Transverse colon (tissue), 4 donors: ENCODE measurements around the gene MRNIP. TPM values are rescaled to one million over a fixed set of nuclear protein-coding genes. Genes with fewer than 3 reads are reported as not detected.

Experiments used
- DNase-seq: peaks from one replicate; pipeline ENCODE4 v3.0.0-alpha.2; 2019
- H3K27ac ChIP-seq, 4 donors: fragments of 200-600 bp; sonication (generic); 2 replicates each; pipeline ENCODE4 v1.5.1; 2016 to 2018; ENCODE audit warnings: inconsistent platforms in 4 of 4
- H3K27me3 ChIP-seq: fragments of 200-600 bp; sonication (generic); 2 replicates; pipeline ENCODE4 v1.5.1; 2017; ENCODE audit warnings: inconsistent platforms
- H3K36me3 ChIP-seq, 4 donors: fragments of 200-600 bp; sonication (generic); 2 replicates each; pipeline ENCODE4 v1.5.1; 2017 to 2019; ENCODE audit warnings: inconsistent platforms in 4 of 4
- H3K4me1 ChIP-seq, 4 donors: fragments of 200-600 bp; sonication (generic); 2 replicates each; pipeline ENCODE4 v1.5.1; 2017 to 2020; ENCODE audit warnings: inconsistent platforms in 4 of 4
- H3K4me3 ChIP-seq, 4 donors: fragments of 200-600 bp; sonication (generic); 1 replicate in 1 of 4; 2 replicates in 3 of 4; pipeline versions ENCODE4 v1.5.1 to v1.6.1; 2017 to 2019; ENCODE audit warnings: inconsistent platforms in 4 of 4
- H3K9me3 ChIP-seq, 2 donors: fragments of 200-600 bp; sonication (generic); 2 replicates each; pipeline ENCODE4 v1.5.1; 2017 to 2019; ENCODE audit warnings: inconsistent platforms in 2 of 2
- EP300 ChIP-seq: sonication (generic); formaldehyde crosslinking; IDR thresholded peaks from one replicate; pipeline ENCODE4 v1.6.1; 2017; ENCODE audit warnings: antibody characterized with exemption, low read depth
- POLR2A ChIP-seq: fragments of 450-650 bp; IDR thresholded peaks from one replicate; pipeline ENCODE4 v1.6.1; 2016; ENCODE audit warnings: antibody characterized with exemption, mild to moderate bottlenecking, moderate library complexity
- POLR2AphosphoS5 ChIP-seq, 3 donors: sonication (generic); formaldehyde crosslinking; IDR thresholded peaks; one replicate each; pipeline ENCODE4 v1.6.1; 2016; ENCODE audit warnings: antibody characterized with exemption in 3 of 3
- WGBS, 2 donors: methylation state at CpG; one replicate each; pipeline ENCODE4 v1.1.5; 2018; ENCODE audit warnings: low coverage in 1 of 2; 5-methylcytosine and 5-hydroxymethylcytosine counted together
- in situ Hi-C, 4 donors: fragments of 200-750 bp; cut with MboI; loops; one replicate each; pipeline versions ENCODE4 v1.15.0 to v1.15.1; 2017; ENCODE audit warnings: low sequenced_read_pairs in 3 of 4, low pct_ligation_motif_present in 1 of 4, low pct_unique_long_range_greater_than_20kb in 1 of 4
- intact Hi-C: fragments of 100-400 bp; cut with DNase I; formaldehyde crosslinking; loops from one replicate; pipeline ENCODE4 v1.15.1; 2023; ENCODE audit warnings: low total_unique reads
- total RNA-seq, 4 donors: library from RNA; depleted of rRNA; stranded (reverse); fragments of >200 nt; gene quantifications; one replicate each; pipeline ENCODE4 v1.1.0, GENCODE V29; 2016
- TF ChIP-seq, protein P1 (sequence below), 5 experiments: fragments of 200-600 bp in 3 of 5; fragments of 450-650 bp in 2 of 5; sonication (generic) in 3 of 5; IDR thresholded peaks; 1 replicate in 2 of 5; 2 replicates in 3 of 5; pipeline ENCODE4 v1.5.1; 2016 to 2017; ENCODE audit warnings: antibody characterized with exemption in 5 of 5, inconsistent platforms in 3 of 5, mild to moderate bottlenecking in 2 of 5, moderate library complexity in 1 of 5

The MRNIP gene
- total RNA-seq, 4 donors from 2014 or later: 24.7 to 124 (median 42.9) TPM

GRCh38 chr5:179833056-179833708, 25.4 kb downstream of the MRNIP start:
- in situ Hi-C loops (no loop called here), intact Hi-C loops (no loop called here)
- no peaks in the 10 kb centered on the region for H3K27me3 ChIP-seq
- H3K27ac ChIP-seq: no peak overlapping the region
- no peak for DNase-seq
- peaks cover 0 to 85% (median 43%) of the 10 kb centered on the region in 4 donors for H3K36me3 ChIP-seq
- H3K4me3 ChIP-seq: no peak overlapping the region
- peaks cover 0 to 8% (median 3%) of the 10 kb centered on the region in 4 donors for H3K4me1 ChIP-seq
- 92% methylated on average over 23 of the region's 23 CpGs; no CpG with 5 or more reads in 1 of the 2 donors for WGBS, 2 donors
- no peak for TF ChIP-seq POLR2A
- TF ChIP-seq, protein P1, sequence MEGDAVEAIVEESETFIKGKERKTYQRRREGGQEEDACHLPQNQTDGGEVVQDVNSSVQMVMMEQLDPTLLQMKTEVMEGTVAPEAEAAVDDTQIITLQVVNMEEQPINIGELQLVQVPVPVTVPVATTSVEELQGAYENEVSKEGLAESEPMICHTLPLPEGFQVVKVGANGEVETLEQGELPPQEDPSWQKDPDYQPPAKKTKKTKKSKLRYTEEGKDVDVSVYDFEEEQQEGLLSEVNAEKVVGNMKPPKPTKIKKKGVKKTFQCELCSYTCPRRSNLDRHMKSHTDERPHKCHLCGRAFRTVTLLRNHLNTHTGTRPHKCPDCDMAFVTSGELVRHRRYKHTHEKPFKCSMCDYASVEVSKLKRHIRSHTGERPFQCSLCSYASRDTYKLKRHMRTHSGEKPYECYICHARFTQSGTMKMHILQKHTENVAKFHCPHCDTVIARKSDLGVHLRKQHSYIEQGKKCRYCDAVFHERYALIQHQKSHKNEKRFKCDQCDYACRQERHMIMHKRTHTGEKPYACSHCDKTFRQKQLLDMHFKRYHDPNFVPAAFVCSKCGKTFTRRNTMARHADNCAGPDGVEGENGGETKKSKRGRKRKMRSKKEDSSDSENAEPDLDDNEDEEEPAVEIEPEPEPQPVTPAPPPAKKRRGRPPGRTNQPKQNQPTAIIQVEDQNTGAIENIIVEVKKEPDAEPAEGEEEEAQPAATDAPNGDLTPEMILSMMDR (IDR thresholded peaks at IDR 0.05): no peak
- no peak for TF ChIP-seq EP300
- TF ChIP-seq POLR2AphosphoS5 (IDR thresholded peaks at IDR 0.05): no peak
- no peaks in the 10 kb centered on the region for H3K9me3 ChIP-seq

- DNase-seq: no peak
- H3K36me3 ChIP-seq: peaks cover 0 to 78% (median 38%) of the 10 kb centered on the region in 4 donors
- H3K27ac ChIP-seq: no peak overlapping the region
- 94 to 100% methylated on average over 1 to 20 of the region's 20 CpGs for WGBS, 2 donors
- H3K4me3 ChIP-seq: no peak overlapping the region
- in situ Hi-C loops: no loop called here
- no peaks in the 10 kb centered on the region for H3K27me3 ChIP-seq
- intact Hi-C loops: no loop called here
- TF ChIP-seq, protein P1 (IDR thresholded peaks at IDR 0.05): no peak
- TF ChIP-seq POLR2AphosphoS5 (IDR thresholded peaks at IDR 0.05) (no peak), POLR2A (no peak), EP300 (no peak)
- H3K9me3 ChIP-seq: no peaks in the 10 kb centered on the region
- H3K4me1 ChIP-seq: peaks cover 2 to 18% (median 12%) of the 10 kb centered on the region in 4 donors
Measured at GRCh38 chr5:179832039-179832745, 26.4 kb downstream of the MRNIP start.

- intact Hi-C loops (no loop called here), in situ Hi-C loops (no loop called here)
- peaks cover 0 to 69% (median 35%) of the 10 kb centered on the region in 4 donors for H3K36me3 ChIP-seq
- no peak overlapping the region for H3K27ac ChIP-seq
- H3K4me1 ChIP-seq: peaks cover 10 to 23% (median 21%) of the 10 kb centered on the region in 4 donors
- no peak for DNase-seq
- no peaks in the 10 kb centered on the region for H3K27me3 ChIP-seq
- TF ChIP-seq, protein P1 (IDR thresholded peaks at IDR 0.05): no peak
- no peak for TF ChIP-seq POLR2A
- no peak for TF ChIP-seq EP300
- no peak for TF ChIP-seq POLR2AphosphoS5 (IDR thresholded peaks at IDR 0.05)
- WGBS, 2 donors: 92 to 95% methylated on average over 5 to 7 of the region's 7 CpGs
- no peaks in the 10 kb centered on the region for H3K9me3 ChIP-seq
- H3K4me3 ChIP-seq: no peak overlapping the region
Measured at GRCh38 chr5:179830818-179831468, 27.7 kb downstream of the MRNIP start.

GRCh38 chr5:179829732-179830435, 28.7 kb downstream of the MRNIP start:
- TF ChIP-seq, protein P1 (IDR thresholded peaks at IDR 0.05): no peak
- TF ChIP-seq POLR2AphosphoS5 (IDR thresholded peaks at IDR 0.05): peak in 1 of 3 donors; percentile 15
- H3K27ac ChIP-seq: no peak overlapping the region
- H3K36me3 ChIP-seq: peaks cover 0 to 74% (median 36%) of the 10 kb centered on the region in 4 donors
- 88 to 89% methylated on average over 4 to 7 of the region's 7 CpGs for WGBS, 2 donors
- in situ Hi-C loops (no loop called here), intact Hi-C loops (no loop called here)
- no peak for DNase-seq
- no peaks in the 10 kb centered on the region for H3K27me3 ChIP-seq
- no peak overlapping the region for H3K4me3 ChIP-seq
- no peaks in the 10 kb centered on the region for H3K9me3 ChIP-seq
- H3K4me1 ChIP-seq: peaks cover 14 to 33% (median 31%) of the 10 kb centered on the region in 4 donors
